ENCODE data around the gene EIF4E2.

Gene EIF4E2

DNA sequence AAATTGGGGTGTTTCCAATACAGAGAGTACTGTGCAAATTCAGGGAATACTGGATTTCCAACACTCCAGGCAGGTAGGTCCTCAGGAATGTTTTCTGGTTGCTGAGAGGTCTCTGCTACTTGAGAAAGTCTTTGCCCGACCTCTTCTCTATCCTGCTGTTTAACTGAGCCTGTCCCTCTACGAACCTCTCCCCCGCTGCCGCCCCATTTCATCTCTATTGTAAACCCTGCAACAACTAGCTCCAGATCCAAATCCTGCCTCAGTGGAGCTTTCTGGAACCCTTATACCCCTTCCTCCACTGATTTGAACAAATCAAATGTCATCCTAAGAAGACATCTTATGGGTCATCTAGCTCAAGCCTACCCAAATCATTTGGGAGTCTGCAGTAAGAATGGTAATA lies 1.3 kb downstream of the EIF4E2 start:
- no peak overlapping the region for H3K27ac ChIP-seq
- H3K4me1 ChIP-seq, result peaks cover 8% of the 10 kb centered on the region
- no peak overlapping the region for H3K9ac ChIP-seq

DNA sequence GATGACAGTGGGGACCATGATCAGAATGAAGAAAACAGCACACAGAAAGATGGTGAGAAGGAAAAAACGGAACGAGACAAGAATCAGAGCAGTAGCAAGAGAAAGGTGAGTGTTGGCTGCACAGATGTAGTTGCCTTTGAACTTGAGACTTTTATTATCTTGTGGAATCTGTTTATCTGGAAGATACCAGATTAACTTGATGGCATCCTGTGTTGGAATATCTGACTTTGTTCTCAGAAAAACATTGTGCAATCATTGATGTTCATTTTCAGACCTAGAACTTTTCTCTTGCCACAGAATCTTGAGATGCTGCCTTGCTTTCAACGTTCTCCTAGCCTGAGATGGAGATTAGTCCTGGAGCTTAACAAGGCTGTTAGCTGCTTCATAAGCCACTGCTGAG lies 5.9 kb downstream of the EIF4E2 start:
- no peaks in the 10 kb centered on the region for H3K9me3 ChIP-seq (ENCODE audit: control insufficient read depth, low read length)
- no peak overlapping the region for H3K4me2 ChIP-seq (ENCODE audit: low read length)
- no peaks in the 10 kb centered on the region for H3K27me3 ChIP-seq (ENCODE audit: control insufficient read depth, insufficient read depth, low read length)
- H3K9ac ChIP-seq, result no peak overlapping the region
- no peak overlapping the region for H2AFZ ChIP-seq
- peaks cover 6% of the 10 kb centered on the region for H3K4me1 ChIP-seq
- H3K36me3 ChIP-seq (ENCODE audit: control insufficient read depth, insufficient read depth, low read length), result no peaks in the 10 kb centered on the region
- H3K4me3 ChIP-seq (ENCODE audit: low read depth, low read length), result no peak overlapping the region
- no peak overlapping the region for H3K27ac ChIP-seq
- no peak for TF ChIP-seq CTCF (IDR thresholded peaks at IDR 0.05)
- H3K79me2 ChIP-seq, result peaks cover 14% of the 10 kb centered on the region

More for the DNA sequence above, 1.3 kb downstream of the EIF4E2 start:
- Histone ChIP-seq H3K36me3 (ENCODE audit: control insufficient read depth, insufficient read depth, low read length) (no peaks in the 10 kb centered on the region), H3K4me2 (ENCODE audit: low read length) (peak overlapping the region; percentile 87), H3K79me2 (peaks cover 19% of the 10 kb centered on the region), H3K9me3 (ENCODE audit: control insufficient read depth, low read length) (no peaks in the 10 kb centered on the region), H2AFZ (no peak overlapping the region), H3K27me3 (ENCODE audit: control insufficient read depth, insufficient read depth, low read length) (no peaks in the 10 kb centered on the region), H3K4me3 (ENCODE audit: low read depth, low read length) (peak overlapping the region; percentile 92)
- no peak for TF ChIP-seq CTCF (IDR thresholded peaks at IDR 0.05)

- no peaks in the 10 kb centered on the region for H3K36me3 ChIP-seq (ENCODE audit: control insufficient read depth, insufficient read depth, low read length)
- H3K27ac ChIP-seq, result no peak overlapping the region
- no peak overlapping the region for H3K9ac ChIP-seq
- no peaks in the 10 kb centered on the region for H3K27me3 ChIP-seq (ENCODE audit: control insufficient read depth, insufficient read depth, low read length)
- H3K4me1 ChIP-seq, result peaks cover 4% of the 10 kb centered on the region
- no peak overlapping the region for H3K4me2 ChIP-seq (ENCODE audit: low read length)
- no peaks in the 10 kb centered on the region for H3K79me2 ChIP-seq
- TF ChIP-seq CTCF (IDR thresholded peaks at IDR 0.05), result no peak
- H3K4me3 ChIP-seq (ENCODE audit: low read depth, low read length), result no peak overlapping the region
- H3K9me3 ChIP-seq (ENCODE audit: control insufficient read depth, low read length), result no peaks in the 10 kb centered on the region
- no peak overlapping the region for H2AFZ ChIP-seq
Observed at GRCh38 chr2:232562515-232563151, 12.1 kb downstream of the EIF4E2 start.

DNA sequence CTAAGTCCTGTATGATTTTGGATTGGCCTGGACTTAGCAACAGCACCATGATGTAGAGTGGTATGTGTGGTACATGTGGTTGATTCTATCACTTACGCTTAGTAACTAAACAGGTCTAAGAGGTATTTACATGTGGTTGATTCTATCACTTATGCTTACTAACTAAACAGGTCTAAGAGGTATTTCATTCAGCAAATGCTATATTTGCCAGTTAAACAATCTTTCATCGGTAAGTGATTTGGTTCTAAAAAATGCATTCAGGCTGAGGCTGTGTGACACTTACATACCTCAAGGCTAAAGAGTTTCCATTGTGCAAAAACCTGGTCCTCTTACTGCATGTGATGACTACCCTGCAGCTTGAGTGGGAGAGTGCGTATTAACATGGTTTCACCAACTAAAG lies 13.1 kb downstream of the EIF4E2 start:
- Histone ChIP-seq H3K4me2 (ENCODE audit: low read length) (no peak overlapping the region), H3K27me3 (ENCODE audit: control insufficient read depth, insufficient read depth, low read length) (no peaks in the 10 kb centered on the region), H3K27ac (no peak overlapping the region), H3K9me3 (ENCODE audit: control insufficient read depth, low read length) (no peaks in the 10 kb centered on the region), H3K9ac (no peak overlapping the region), H3K4me1 (peaks cover 4% of the 10 kb centered on the region), H3K4me3 (ENCODE audit: low read depth, low read length) (no peak overlapping the region), H3K79me2 (no peaks in the 10 kb centered on the region), H2AFZ (no peak overlapping the region), H3K36me3 (ENCODE audit: control insufficient read depth, insufficient read depth, low read length) (no peaks in the 10 kb centered on the region)
- no peak for TF ChIP-seq CTCF (IDR thresholded peaks at IDR 0.05)

- H2AFZ ChIP-seq, result no peak overlapping the region
- H3K9me3 ChIP-seq (ENCODE audit: control insufficient read depth, low read length), result no peaks in the 10 kb centered on the region
- TF ChIP-seq CTCF (IDR thresholded peaks at IDR 0.05), result no peak
- H3K79me2 ChIP-seq, result no peaks in the 10 kb centered on the region
- H3K4me3 ChIP-seq (ENCODE audit: low read depth, low read length), result no peak overlapping the region
- no peak overlapping the region for H3K4me2 ChIP-seq (ENCODE audit: low read length)
- H3K4me1 ChIP-seq, result no peaks in the 10 kb centered on the region
- no peaks in the 10 kb centered on the region for H3K36me3 ChIP-seq (ENCODE audit: control insufficient read depth, insufficient read depth, low read length)
- no peak overlapping the region for H3K27ac ChIP-seq
- no peaks in the 10 kb centered on the region for H3K27me3 ChIP-seq (ENCODE audit: control insufficient read depth, insufficient read depth, low read length)
- no peak overlapping the region for H3K9ac ChIP-seq
Observed at GRCh38 chr2:232567721-232568120, 17.2 kb downstream of the EIF4E2 start.

Data from parathyroid adenoma (tissue), 2 donors.